ENCODE measurements around the gene C17orf107.

The C17orf107 gene

GRCh38 chr17:4950075-4950745 lies 50.9 kb downstream of the C17orf107 start:
- no peak for DNase-seq (ENCODE audit: low read depth)

- DNase-seq (ENCODE audit: low read depth): no peak
Observed at GRCh38 chr17:4950746-4951204, 51.4 kb downstream of the C17orf107 start, which contains the start of gene ENO3. Gene ENO3, plus strand, starts transcription at chr17:4951119. Its CDS starts 711 bp downstream, at chr17:4951830.

DNA sequence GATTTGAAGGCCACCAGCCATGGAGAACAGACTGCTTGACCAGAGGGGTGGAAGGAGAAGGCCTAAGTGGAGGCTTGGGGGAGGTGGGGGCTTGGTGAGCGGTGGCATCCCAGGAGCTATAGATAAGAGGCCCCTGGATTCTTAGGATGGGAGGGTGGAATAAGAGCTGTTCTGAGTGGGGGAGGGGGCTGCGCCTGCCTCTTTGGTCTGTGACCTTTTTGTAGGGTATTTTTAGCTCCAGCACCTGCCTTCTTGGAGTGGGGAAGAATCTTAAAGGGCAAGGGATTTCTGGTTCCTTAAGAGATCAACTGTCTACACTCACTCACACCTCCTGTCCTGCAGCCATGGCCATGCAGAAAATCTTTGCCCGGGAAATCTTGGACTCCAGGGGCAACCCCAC lies 52.1 kb downstream of the C17orf107 start:
- no peak for DNase-seq (ENCODE audit: low read depth)

Data from stimulated activated CD8-positive, alpha-beta memory T cell treated with anti-CD3 and anti-CD28 coated beads, Interleukin-15, amount 100 ng/mL, for 1 hour (primary cell).